Measurements from ENCODE around the gene LEUTX. TPM values are rescaled to one million over a fixed set of nuclear protein-coding genes. Genes with fewer than 3 reads are reported as not detected.
A peak's percentile ranks its signal among the peaks of the same experiment; 100 is the strongest.

The LEUTX gene
- total RNA-seq, 2 donors from 2014 or later = not detected

DNA sequence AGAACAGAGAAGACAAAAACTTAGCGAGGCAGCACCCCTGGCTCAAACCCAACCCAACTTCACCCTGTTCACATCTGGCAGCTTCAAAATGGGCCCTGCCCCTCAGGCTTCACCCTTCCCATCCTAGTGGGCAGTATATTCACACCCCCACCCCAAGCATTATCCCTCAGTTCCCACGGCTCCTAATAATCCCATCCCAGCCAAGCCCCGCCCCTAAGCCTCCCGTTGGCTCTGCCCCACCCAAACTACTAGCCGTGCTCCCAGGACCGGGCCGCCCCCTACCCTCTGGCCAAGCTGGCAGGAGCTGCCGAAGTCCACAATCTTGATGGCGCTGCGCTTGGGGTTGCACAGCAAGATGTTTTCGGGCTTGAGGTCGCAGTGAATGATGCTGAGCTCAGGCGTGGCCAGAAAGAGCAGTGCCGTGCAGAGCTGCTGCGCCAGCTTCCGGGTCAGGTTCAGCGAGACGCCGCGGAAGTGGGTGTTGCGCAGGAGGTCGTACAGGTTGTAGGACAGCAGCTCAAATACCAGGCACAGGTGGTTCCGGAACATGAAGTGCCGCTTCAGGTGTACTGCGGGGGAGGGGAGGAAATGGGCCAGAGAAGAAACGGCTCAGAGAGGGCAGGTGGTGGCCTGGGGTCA, 49.5 kb downstream of the LEUTX start:
- DNase-seq (ENCODE audit: low spot score in 2 of 2) = no peak

DNA sequence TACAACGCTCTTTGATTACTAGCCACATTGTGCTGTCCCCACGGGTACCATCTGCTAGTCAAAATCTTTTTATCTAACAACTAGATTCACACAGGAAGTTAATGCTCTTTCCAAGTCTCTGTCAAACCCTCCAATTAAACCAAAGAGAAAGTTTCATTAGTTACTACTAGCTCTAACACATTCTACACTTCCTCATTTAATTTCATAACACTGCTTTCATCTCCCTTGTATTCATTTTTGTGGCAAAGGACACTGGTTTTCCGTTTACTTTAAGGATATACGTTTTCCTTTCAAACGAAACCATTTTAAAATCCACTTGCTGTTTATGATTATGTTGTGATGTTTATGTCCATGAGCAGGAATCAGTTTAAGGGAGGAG, 50.0 kb downstream of the LEUTX start:
- H3K9me3 Mint-ChIP-seq = no peaks in the 10 kb centered on the region
- no peak for ATAC-seq
- H3K27ac Mint-ChIP-seq = peak overlapping the region in 1 of 2 donors; percentile 2
- H3K36me3 Mint-ChIP-seq = peaks cover 8% of the 10 kb centered on the region in 2 donors
- DNase-seq (ENCODE audit: low spot score in 2 of 2) = no peak

More for the DNA sequence above, 49.5 kb downstream of the LEUTX start:
- ATAC-seq = no peak
- Mint-ChIP-seq H3K27ac (no peak overlapping the region), H3K36me3 (peaks cover 8% of the 10 kb centered on the region in 2 donors), H3K9me3 (no peaks in the 10 kb centered on the region)

DNA sequence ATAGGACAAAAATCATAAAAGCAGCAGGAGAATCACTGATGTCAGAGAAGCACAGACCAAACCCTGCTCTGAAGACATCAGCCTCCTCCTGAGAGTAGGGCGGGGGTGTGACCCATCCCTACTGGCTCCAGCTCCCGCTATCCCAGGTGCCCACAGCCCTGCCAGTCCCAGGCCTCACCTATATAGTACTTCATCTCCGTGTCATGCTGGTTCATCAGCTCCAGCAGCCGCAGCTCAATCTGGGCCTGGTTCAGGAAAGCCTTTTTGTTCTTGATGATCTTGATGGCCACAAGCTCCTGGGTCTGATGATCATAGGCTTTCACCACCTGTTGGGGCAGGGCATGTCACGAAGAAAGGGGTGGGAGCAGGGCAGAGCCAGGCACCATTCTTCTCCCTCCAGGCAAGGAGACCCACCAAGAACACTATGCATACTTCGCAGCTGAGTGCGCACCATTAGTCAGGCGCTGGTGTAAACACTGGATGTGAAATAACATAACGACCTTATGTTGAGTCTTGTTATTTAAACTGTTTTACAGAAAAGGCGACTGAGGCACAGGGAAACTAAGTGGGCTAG, 51.1 kb downstream of the LEUTX start:
- Mint-ChIP-seq H3K27ac (no peak overlapping the region), H3K9me3 (no peaks in the 10 kb centered on the region), H3K36me3 (peaks cover 17% of the 10 kb centered on the region in 2 donors)
- DNase-seq (ENCODE audit: low spot score in 2 of 2) (no peak), ATAC-seq (no peak)

DNA sequence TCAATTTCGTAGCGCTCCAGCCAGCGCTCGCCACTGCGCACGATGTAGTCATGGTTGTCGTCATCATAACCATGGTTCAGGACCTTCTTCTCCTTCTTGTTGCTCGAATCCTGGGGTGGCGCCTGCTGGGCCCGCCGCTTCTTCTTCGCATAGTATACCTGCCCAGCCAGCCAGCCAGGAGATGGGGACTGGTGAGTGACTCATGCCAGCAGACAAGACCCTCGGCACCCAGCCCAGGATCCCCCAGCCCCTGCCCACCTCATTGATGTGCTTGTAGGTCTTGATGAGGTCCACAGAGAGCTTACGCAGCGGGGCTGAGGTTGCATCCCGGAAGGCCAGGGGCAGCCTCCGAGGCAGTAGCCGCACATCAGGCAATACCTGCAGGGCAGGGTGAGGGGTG, 51.8 kb downstream of the LEUTX start:
- ATAC-seq (no peak), DNase-seq (ENCODE audit: low spot score in 2 of 2) (no peak)
- no peak overlapping the region for H3K27ac Mint-ChIP-seq
- peaks cover 18 to 20% of the 10 kb centered on the region in 2 donors for H3K36me3 Mint-ChIP-seq
- H3K9me3 Mint-ChIP-seq = no peaks in the 10 kb centered on the region

DNA sequence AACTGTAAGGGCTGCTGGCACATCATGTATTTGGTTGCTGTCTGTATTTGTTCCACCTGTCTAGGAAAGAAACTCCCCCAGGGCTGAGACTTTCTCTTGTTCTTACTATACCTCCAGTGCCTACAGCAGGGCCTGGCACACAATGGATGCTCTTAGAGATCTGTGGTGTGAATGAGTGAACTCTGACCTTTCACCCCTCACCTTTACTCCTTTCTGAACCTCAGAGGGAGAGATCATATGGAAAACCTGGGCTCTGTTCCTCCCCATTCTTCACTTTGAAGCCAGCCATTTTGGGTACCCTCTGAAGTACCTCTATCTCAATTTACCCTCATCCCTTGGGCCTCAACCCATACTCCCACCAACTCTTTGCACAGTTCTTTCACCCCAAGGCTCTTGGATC, 52.2 kb downstream of the LEUTX start:
- no peak for DNase-seq (ENCODE audit: low spot score in 2 of 2)
- Mint-ChIP-seq H3K9me3 (no peaks in the 10 kb centered on the region), H3K27ac (peak overlapping the region; percentile 24 to 59), H3K36me3 (peaks cover 18 to 20% of the 10 kb centered on the region in 2 donors)
- ATAC-seq = no peak

DNA sequence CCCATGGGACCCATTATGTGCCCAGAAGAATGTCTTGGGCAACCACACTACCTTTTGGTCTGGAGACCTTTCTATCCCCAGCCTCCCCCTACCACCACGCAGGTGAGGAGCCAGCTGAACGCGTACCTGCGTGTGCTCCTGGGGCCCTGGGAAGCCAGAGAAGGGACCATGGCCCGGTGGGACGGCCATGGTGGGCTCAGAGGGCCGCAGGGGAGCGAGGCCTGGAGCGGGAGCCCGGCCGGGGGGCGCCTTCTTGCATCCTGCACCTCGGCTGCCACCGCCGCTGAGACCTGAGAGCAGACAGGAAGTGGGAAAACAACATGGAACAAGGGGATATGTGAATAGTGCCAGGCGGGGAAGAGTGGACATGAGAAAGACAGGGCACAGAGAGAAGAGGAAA, 53.0 kb downstream of the LEUTX start:
- DNase-seq (ENCODE audit: low spot score in 2 of 2) = no peak
- no peak for ATAC-seq
- H3K36me3 Mint-ChIP-seq = peaks cover 18 to 20% of the 10 kb centered on the region in 2 donors
- H3K9me3 Mint-ChIP-seq = no peaks in the 10 kb centered on the region
- H3K27ac Mint-ChIP-seq = peak overlapping the region in 1 of 2 donors; percentile 59

DNA sequence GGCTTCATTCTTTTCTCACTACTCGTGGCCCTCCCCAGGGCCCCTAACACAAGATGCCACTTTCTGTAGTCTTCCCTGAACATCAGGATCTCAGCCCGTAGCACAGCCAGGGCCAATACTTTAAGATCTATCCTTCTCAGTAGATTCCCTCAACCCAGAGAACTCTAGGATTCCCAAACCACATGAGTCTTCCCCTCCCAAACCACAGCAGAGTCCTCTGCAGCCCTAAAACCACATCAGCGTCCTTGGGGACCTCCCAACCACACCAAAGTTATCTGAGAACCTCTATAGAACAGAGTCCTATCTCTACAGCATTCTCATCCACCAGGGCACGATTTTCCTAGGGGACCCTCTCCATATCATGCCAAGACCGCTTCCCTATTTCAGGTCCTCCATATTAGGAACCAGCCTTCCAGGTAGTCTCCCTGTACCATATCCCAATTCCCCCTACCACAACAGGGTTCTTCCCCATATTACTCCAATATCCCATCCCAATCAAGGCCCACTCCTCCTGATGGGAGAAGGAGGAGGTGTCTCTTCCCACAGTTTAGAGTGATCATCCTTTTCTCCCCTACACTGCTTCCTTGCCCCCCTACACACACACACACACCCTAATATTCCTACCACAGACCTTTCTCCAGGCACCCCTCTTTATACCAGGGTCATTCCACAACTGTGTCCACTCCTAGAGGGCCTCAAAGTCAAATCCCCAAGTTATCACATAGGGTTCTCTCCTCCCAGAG, 53.9 kb downstream of the LEUTX start:
- peaks cover 18 to 21% of the 10 kb centered on the region in 2 donors for H3K36me3 Mint-ChIP-seq
- H3K27ac Mint-ChIP-seq = peak overlapping the region; percentile 76 to 92
- ATAC-seq (no peak), DNase-seq (ENCODE audit: low spot score in 2 of 2) (no peak)
- no peaks in the 10 kb centered on the region for H3K9me3 Mint-ChIP-seq

DNA sequence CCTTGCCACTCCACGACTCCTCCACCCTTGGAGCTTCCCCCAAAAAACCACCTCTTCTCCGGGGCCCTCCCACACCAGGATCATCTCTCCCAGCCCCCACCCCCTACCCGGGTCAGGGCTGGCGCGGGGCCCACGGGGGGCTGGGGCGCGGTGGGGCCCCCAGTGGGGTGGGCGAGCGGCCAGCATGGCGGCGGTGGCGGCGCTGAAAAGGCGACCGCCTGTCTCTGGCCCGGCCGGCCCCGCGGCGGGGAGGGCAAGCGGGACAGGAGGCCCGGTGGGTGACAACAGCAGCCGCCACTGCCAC, 54.5 kb downstream of the LEUTX start:
- Mint-ChIP-seq H3K27ac (peak overlapping the region; percentile 76 to 92), H3K36me3 (peaks cover 22 to 27% of the 10 kb centered on the region in 2 donors), H3K9me3 (no peaks in the 10 kb centered on the region)
- DNase-seq (ENCODE audit: low spot score in 2 of 2) (no peak), ATAC-seq (no peak)

DNA sequence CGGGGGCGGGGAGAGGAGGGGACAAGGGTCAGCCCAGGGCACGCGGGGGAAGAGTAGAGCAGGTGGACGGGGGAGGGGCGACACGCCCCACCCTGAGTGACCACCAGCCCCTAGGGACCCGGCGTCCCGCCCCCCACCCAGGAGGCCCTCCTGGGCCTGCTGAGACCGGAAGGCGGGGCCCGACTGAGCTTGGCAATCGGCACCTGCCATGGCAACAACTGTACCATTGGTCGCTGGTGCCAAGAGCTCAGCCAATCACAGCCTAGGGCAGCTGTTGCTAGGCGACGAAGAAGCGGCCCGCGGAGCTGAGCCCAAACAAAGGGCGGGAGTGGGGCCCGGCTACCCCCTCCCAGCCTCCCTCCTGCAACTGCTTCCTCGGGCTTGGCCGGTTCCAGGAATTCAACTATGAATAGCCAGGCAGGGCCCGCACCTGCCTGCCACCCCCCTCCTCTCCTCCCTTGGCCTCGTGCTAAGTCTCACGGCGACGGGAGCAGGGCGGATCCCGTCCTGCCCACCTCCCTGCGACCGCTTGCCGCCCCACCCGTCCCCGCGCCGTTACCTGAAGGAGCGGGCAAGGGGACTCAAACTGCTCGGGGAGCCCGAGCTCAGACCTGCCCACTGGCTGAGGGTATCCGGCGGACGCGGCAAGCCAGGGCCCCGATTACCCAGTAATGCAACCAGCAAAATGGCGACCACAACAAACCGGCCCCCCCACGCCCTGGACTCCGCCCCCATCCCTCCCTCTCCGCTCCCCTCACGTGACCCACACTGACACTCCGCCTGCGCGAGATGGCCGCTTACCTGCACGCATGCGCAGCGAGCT, 55.0 kb downstream of the LEUTX start, which contains the start of gene DYRK1B:
DYRK1B (minus strand) TSS at position 699 of the 823 bp plus-strand sequence. CDS start 2,295 bp downstream, outside the sequence.
- peak; percentile 90 to 93 for ATAC-seq
- peak; percentile 93 to 94 for DNase-seq (ENCODE audit: low spot score in 2 of 2)
- Mint-ChIP-seq H3K36me3 (peaks cover 22 to 28% of the 10 kb centered on the region in 2 donors), H3K27ac (peak within 1 kb of the TSS; percentile 87 to 92), H3K9me3 (no peaks in the 10 kb centered on the region)

DNA sequence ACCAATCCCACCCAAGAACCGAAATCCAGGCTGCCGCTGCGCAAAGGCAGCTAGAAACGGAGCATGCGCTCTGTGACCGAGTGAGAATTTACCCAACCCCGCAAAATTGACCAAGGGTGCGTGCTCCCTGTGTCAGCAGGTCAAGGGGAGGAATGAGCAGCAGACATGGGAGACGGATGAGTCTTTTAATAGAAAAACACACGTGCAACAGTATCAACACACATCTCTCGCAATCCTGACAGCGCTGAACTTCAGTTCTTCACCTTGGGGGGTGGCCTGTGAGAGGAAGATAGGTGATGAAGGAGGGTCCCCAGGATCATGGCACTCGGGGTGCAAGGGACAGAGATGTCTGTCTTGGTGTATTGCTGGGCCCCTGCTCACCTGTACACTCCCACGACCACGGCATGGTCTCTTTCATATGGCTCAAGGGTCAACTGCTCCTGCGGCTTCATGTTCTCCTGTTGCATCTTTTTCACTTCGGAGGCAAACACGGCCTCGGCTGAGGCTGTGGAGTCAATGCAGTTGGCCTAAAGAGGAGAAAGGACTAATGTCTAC, 55.7 kb downstream of the LEUTX start:
- H3K36me3 Mint-ChIP-seq = peaks cover 25 to 31% of the 10 kb centered on the region in 2 donors
- no peak for ATAC-seq
- no peaks in the 10 kb centered on the region for H3K9me3 Mint-ChIP-seq
- DNase-seq (ENCODE audit: low spot score in 2 of 2) = no peak
- H3K27ac Mint-ChIP-seq = peak overlapping the region; percentile 86 to 87

Other genes with a start within 250 kb of the LEUTX start
- gene EID2B, start 246.0 kb upstream of the LEUTX start, total RNA-seq = 1 to 10 TPM; 3.0 to 4.6 TPM
- gene EID2, start 238.7 kb upstream of the LEUTX start, total RNA-seq = 10 to 100 TPM; 11.4 to 12.7 TPM
- not detected for gene LGALS13, start 176.3 kb upstream of the LEUTX start, total RNA-seq
- not detected for gene LGALS16, start 122.9 kb upstream of the LEUTX start, total RNA-seq
- gene LGALS14, start 74.4 kb upstream of the LEUTX start, total RNA-seq = 1 to 10 TPM; 3.3 to 5.1 TPM
- 1 to 10 TPM in 1 of 2 donors, under 1 TPM in 1; 0.86 to 1.0 TPM for gene CLC, start 40.8 kb upstream of the LEUTX start, total RNA-seq
- gene DYRK1B, start 55.3 kb downstream of the LEUTX start, total RNA-seq = 10 to 100 TPM in 1 of 2 donors, 1 to 10 TPM in 1; 8.9 to 10.3 TPM
- gene FBL, start 67.5 kb downstream of the LEUTX start, total RNA-seq = 100 to 1,000 TPM; 515 to 771 TPM
- gene FCGBP, start 155.8 kb downstream of the LEUTX start, total RNA-seq = 1 to 10 TPM; 4.6 to 8.2 TPM
- 100 to 1,000 TPM in 1 of 2 donors, 10 to 100 TPM in 1; 93.6 to 114 TPM for gene PSMC4, start 192.3 kb downstream of the LEUTX start, total RNA-seq
- gene ZNF546, start 218.2 kb downstream of the LEUTX start, total RNA-seq = 1 to 10 TPM; 3.1 to 4.7 TPM

Data from activated naive CD4-positive, alpha-beta T cell treated with anti-CD3 and anti-CD28 coated beads, Interleukin-2, amount 50 U/mL, for 72 hours (primary cell).